Measurements from ENCODE around the gene SYT13.

DNA sequence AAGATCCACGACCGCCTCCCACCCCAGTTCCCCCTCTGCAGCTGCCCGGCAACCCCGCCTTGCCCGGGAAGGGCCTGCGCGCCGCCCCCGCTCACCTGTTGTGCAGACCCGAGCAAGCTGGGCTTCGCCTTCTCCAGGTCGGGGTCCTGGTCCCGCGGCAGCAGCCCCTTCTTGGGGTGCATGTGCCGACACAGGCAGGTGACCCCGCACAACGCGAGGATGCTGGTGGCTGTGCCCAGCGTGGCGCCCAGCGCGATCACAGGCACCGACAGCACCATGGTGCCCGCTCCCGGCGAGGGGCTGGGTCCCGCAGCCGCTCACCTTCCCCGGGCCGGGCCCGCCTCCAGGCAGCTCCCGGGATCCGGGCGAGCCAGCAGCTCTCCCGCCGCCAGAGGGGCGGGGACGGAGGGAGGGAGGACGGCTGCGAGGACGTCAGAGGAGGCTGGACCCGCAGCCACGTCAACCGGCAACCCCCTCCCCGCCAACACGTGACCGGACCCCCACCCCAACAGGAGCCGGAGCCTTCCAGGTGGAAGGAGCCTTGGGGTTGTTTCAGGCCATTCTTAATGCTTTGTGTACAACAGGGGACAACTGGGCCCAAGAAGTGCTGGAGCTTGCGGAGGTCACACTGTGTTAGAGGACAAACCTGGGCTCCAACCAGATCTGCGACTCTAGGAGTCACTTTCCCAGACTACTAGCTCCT is at the start of gene SYT13:
- TF ChIP-seq, protein P1, sequence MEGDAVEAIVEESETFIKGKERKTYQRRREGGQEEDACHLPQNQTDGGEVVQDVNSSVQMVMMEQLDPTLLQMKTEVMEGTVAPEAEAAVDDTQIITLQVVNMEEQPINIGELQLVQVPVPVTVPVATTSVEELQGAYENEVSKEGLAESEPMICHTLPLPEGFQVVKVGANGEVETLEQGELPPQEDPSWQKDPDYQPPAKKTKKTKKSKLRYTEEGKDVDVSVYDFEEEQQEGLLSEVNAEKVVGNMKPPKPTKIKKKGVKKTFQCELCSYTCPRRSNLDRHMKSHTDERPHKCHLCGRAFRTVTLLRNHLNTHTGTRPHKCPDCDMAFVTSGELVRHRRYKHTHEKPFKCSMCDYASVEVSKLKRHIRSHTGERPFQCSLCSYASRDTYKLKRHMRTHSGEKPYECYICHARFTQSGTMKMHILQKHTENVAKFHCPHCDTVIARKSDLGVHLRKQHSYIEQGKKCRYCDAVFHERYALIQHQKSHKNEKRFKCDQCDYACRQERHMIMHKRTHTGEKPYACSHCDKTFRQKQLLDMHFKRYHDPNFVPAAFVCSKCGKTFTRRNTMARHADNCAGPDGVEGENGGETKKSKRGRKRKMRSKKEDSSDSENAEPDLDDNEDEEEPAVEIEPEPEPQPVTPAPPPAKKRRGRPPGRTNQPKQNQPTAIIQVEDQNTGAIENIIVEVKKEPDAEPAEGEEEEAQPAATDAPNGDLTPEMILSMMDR (IDR thresholded peaks at IDR 0.05; ENCODE audit: extremely low read depth in 1 of 2, insufficient read depth in 1 of 2, low read depth in 1 of 2, low read length in 2 of 2), result no peak
- TF ChIP-seq JUN (IDR thresholded peaks at IDR 0.05; ENCODE audit: borderline replicate concordance, insufficient read depth, insufficient read length, low read depth) (no peak), GATA2 (IDR thresholded peaks at IDR 0.05; ENCODE audit: insufficient read depth, insufficient read length, low read depth, low read length) (no peak), POLR2AphosphoS5 (IDR thresholded peaks at IDR 0.05; ENCODE audit: insufficient read depth, low read depth, low read length) (no peak), MYC (IDR thresholded peaks at IDR 0.05; ENCODE audit: low read depth, low read length) (no peak), POLR2A (IDR thresholded peaks at IDR 0.05; ENCODE audit: low read depth, low read length) (no peak), FOS (IDR thresholded peaks at IDR 0.05; ENCODE audit: borderline replicate concordance, insufficient read depth, low read length) (no peak)
- TF ChIP-seq, protein P2, sequence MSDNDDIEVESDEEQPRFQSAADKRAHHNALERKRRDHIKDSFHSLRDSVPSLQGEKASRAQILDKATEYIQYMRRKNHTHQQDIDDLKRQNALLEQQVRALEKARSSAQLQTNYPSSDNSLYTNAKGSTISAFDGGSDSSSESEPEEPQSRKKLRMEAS (IDR thresholded peaks at IDR 0.05; ENCODE audit: insufficient read depth, insufficient read length), result no peak
